Thyroid gland (tissue), 4 donors: ENCODE results near the gene MAP1LC3C.

Experiments
- POLR2A ChIP-seq, 2 donors: fragments of 450-650 bp; IDR thresholded peaks; one replicate each; pipeline ENCODE4 v1.6.1; 2017; ENCODE audit warnings: antibody characterized with exemption in 2 of 2, mild to moderate bottlenecking in 2 of 2, moderate library complexity in 1 of 2
- TF ChIP-seq, protein P1 (sequence below), 6 experiments: fragments of 200-600 bp in 3 of 6; fragments of 450-650 bp in 3 of 6; sonication (generic) in 3 of 6; IDR thresholded peaks; one replicate each; pipeline ENCODE4 v1.5.1; 2016 to 2019; ENCODE audit warnings: antibody characterized with exemption in 6 of 6, mild to moderate bottlenecking in 2 of 6, inconsistent platforms in 1 of 6, moderate library complexity in 1 of 6

DNA sequence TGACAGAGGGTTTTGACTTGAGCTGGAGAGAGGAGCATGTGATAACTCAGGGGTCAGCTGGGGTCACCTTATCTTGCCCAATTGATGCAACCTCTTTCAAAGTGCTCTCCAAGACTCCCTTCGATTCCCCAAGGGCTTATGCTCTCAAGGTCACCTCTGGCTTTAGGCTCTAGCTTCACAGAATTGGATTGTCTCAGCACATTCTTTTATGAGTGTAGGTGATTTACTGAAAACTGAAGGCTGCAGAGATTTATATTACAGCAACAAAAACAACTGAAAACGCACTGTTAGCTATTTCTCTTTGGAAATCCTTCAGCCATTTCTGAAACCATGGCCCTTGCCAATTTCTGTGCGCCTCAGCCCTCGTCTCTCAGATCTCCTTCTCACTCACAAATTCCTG lies 34.5 kb upstream of the MAP1LC3C start:
- TF ChIP-seq POLR2A (IDR thresholded peaks at IDR 0.05): no peak
- TF ChIP-seq, protein P1, sequence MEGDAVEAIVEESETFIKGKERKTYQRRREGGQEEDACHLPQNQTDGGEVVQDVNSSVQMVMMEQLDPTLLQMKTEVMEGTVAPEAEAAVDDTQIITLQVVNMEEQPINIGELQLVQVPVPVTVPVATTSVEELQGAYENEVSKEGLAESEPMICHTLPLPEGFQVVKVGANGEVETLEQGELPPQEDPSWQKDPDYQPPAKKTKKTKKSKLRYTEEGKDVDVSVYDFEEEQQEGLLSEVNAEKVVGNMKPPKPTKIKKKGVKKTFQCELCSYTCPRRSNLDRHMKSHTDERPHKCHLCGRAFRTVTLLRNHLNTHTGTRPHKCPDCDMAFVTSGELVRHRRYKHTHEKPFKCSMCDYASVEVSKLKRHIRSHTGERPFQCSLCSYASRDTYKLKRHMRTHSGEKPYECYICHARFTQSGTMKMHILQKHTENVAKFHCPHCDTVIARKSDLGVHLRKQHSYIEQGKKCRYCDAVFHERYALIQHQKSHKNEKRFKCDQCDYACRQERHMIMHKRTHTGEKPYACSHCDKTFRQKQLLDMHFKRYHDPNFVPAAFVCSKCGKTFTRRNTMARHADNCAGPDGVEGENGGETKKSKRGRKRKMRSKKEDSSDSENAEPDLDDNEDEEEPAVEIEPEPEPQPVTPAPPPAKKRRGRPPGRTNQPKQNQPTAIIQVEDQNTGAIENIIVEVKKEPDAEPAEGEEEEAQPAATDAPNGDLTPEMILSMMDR (IDR thresholded peaks at IDR 0.05): no peak
